Mononuclear cell (primary cell): ENCODE data around the gene ATP5PO. TPM values are rescaled to one million over a fixed set of nuclear protein-coding genes. Genes with fewer than 3 reads are reported as not detected.

Experiments
- H3K27me3 ChIP-seq: 2 replicates; pipeline ENCODE4 v1.6.0; 2011; ENCODE audit warnings: low read length, control low read depth; ENCODE audit not compliant: insufficient read depth
- H3K4me1 ChIP-seq: 2 replicates; pipeline ENCODE4 v1.5.1; 2011; ENCODE audit warnings: mild to moderate bottlenecking, low read length, control low read depth; ENCODE audit not compliant: insufficient read depth
- H3K4me3 ChIP-seq: 2 replicates; pipeline ENCODE4 v1.5.1; 2011; ENCODE audit warnings: mild to moderate bottlenecking, low read length, moderate library complexity
- H3K9me3 ChIP-seq: 2 replicates; pipeline ENCODE4 v1.5.1; 2011; ENCODE audit warnings: low read depth, mild to moderate bottlenecking, control low read depth, low read length
- total RNA-seq: library from RNA; depleted of rRNA; stranded (reverse); fragments of >200 nt; gene quantifications from one replicate; pipeline ENCODE4 v1.2.3, GENCODE V29; 2012

The ATP5PO gene
- total RNA-seq, result 118 TPM

DNA sequence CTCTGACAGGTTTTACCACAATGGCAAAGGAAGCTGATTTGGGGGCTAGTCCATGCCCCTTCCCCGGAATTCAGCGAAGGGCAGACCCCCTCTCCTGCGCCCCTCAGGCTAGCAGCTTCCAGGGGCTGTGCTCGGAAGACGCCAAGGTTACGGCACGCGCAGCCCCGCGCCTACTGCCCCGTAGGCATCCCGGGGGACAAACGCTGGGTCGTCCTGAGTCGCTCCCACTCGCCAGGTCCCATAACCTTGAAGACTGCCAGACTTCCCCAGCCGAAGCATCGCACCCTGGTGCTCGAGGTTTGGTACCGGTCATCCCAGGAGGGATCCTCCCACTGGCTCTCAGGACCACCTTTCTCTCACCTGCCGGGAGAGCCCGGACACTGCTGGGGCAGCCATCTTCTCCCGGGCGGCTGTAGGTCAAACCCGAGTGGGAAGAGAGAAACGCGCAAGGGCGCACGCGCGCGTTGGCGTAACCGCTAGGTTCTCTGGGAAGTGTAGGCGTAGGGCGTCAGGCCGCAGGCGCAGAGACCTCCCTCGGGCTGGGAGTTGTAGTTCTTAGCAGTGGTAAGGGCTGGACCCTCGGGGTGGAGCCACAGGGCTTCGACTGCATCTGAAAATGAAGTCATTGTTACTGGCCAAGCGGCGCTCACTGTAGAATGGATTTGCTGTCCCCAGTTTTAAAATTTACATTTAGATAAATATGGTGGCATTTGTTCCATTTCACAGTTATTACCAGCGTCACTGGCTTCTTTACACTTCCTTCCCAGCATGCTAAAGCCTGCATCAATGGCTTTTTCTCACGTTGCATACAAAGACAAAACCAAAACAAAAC is at the start of gene ATP5PO:
Gene ATP5PO, minus strand, starts transcription at position 437 of the 832 bp plus-strand sequence. Its CDS starts 41 bp downstream, at position 396.
- Histone ChIP-seq H3K9me3 (no peaks in the 10 kb centered on the region), H3K4me3 (peak within 1 kb of the TSS; percentile 84)

GRCh38 chr21:33964706-33965325 is 49.2 kb upstream of the ATP5PO start:
- no peak overlapping the region for H3K4me3 ChIP-seq
- H3K9me3 ChIP-seq, result peaks cover 4% of the 10 kb centered on the region
- H3K27me3 ChIP-seq, result no peaks in the 10 kb centered on the region
- peaks cover 3% of the 10 kb centered on the region for H3K4me1 ChIP-seq

More for the DNA sequence above, at the start of gene ATP5PO:
- H3K4me1 ChIP-seq, result peaks cover 22% of the 10 kb centered on the region
- H3K27me3 ChIP-seq, result no peaks in the 10 kb centered on the region

- H3K4me3 ChIP-seq, result no peak overlapping the region
- H3K9me3 ChIP-seq, result peaks cover 12% of the 10 kb centered on the region
- no peaks in the 10 kb centered on the region for H3K27me3 ChIP-seq
- peaks cover 3% of the 10 kb centered on the region for H3K4me1 ChIP-seq
These were observed 48.4 kb upstream of the ATP5PO start for GRCh38 chr21:33963848-33964555.

GRCh38 chr21:33962290-33962689 is 46.7 kb upstream of the ATP5PO start:
- H3K4me1 ChIP-seq, result peaks cover 3% of the 10 kb centered on the region
- H3K9me3 ChIP-seq, result peaks cover 13% of the 10 kb centered on the region
- no peaks in the 10 kb centered on the region for H3K27me3 ChIP-seq
- H3K4me3 ChIP-seq, result no peak overlapping the region

- H3K27me3 ChIP-seq, result no peaks in the 10 kb centered on the region
- no peaks in the 10 kb centered on the region for H3K4me1 ChIP-seq
- H3K4me3 ChIP-seq, result no peak overlapping the region
- H3K9me3 ChIP-seq, result peaks cover 13% of the 10 kb centered on the region
These were observed 45.5 kb upstream of the ATP5PO start for GRCh38 chr21:33961061-33961460.

DNA sequence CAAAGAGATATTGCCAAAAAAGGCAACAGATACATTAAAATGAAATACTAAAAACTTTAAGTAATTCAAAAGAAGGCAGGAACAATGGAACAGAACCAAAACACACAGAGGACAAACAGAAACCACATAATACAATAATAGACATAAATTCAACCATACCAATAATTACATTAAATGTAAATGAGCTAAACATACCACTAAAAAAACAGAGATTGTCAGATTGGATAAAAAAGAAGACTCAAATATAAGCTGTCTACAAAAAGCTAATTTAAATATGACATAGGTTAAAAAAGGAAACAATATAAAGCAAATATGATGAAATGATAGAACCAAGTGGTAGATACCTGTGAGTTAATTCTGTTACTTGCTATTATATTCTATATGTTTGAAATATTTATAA is 44.1 kb upstream of the ATP5PO start:
- Histone ChIP-seq H3K4me3 (no peak overlapping the region), H3K9me3 (peaks cover 13% of the 10 kb centered on the region), H3K4me1 (no peaks in the 10 kb centered on the region)

DNA sequence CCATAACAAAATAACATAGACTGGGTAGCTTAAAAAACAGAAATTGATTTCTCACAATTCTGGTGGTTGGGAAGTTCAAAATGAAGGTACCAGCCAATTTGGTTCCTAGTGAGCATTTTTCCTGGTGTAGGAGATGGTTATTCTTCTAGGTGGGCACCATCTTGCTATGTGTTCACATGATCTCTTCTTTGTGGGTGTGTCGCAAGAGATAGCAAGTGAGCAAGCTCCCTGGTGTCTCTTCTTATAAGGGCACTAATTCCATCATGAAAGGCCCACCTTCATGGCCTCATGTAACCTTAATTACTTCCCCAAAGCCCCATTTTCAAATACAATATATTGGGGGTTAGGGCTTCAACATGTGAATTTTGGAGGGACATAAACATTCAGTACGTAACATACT is 38.8 kb upstream of the ATP5PO start:
- Histone ChIP-seq H3K4me3 (no peak overlapping the region), H3K4me1 (peaks cover 30% of the 10 kb centered on the region), H3K9me3 (peaks cover 5% of the 10 kb centered on the region), H3K27me3 (no peaks in the 10 kb centered on the region)

More for the DNA sequence above, 44.1 kb upstream of the ATP5PO start:
- no peaks in the 10 kb centered on the region for H3K27me3 ChIP-seq

DNA sequence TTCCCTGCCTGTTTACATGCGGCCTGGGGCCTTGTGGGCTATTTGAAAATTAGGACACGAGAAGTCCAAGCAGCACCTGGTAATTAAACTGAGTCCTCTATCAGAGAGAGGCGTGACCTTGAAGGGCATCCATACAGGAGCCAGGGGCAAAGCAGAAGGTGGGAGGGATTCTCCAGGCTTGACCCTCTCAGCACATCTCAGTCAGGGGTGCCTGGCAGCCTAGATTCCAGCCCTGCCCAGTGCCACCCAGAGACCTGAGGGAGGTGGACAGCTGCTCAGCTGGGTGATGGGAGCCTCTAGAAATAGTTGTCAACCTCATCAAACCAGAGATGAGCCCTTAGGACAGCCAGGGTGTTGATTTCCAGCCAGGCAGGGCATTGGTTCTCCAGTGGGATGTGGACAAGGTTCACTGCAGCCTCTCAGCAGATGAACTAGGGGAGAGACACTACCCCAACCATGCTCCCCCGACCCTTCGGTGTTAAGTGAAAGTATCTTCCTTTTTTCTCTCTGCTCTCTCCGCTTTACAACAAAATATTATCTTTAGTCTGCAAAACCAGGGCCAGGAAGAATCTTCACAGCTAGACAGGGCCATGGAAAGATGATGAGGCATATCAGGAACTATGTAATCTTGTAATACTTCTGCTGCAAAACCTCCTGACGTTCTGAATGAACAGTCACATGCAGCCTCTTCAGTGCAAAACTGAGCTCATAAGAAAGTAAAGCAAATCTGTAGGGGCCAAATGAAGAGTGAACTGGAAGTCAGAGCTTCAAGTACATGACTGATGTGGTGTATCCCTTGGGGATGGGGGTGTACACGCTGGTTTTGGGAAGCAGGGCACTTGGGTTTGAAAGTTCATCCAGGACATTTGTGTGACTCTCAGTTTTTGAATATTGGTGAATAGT is 35.9 kb upstream of the ATP5PO start:
- H3K4me1 ChIP-seq, result peaks cover 59% of the 10 kb centered on the region
- H3K4me3 ChIP-seq, result no peak overlapping the region
- H3K9me3 ChIP-seq, result no peaks in the 10 kb centered on the region
- H3K27me3 ChIP-seq, result no peaks in the 10 kb centered on the region

GRCh38 chr21:33950431-33951079 is 35.0 kb upstream of the ATP5PO start:
- peaks cover 65% of the 10 kb centered on the region for H3K4me1 ChIP-seq
- H3K27me3 ChIP-seq, result no peaks in the 10 kb centered on the region
- no peak overlapping the region for H3K4me3 ChIP-seq
- no peaks in the 10 kb centered on the region for H3K9me3 ChIP-seq

DNA sequence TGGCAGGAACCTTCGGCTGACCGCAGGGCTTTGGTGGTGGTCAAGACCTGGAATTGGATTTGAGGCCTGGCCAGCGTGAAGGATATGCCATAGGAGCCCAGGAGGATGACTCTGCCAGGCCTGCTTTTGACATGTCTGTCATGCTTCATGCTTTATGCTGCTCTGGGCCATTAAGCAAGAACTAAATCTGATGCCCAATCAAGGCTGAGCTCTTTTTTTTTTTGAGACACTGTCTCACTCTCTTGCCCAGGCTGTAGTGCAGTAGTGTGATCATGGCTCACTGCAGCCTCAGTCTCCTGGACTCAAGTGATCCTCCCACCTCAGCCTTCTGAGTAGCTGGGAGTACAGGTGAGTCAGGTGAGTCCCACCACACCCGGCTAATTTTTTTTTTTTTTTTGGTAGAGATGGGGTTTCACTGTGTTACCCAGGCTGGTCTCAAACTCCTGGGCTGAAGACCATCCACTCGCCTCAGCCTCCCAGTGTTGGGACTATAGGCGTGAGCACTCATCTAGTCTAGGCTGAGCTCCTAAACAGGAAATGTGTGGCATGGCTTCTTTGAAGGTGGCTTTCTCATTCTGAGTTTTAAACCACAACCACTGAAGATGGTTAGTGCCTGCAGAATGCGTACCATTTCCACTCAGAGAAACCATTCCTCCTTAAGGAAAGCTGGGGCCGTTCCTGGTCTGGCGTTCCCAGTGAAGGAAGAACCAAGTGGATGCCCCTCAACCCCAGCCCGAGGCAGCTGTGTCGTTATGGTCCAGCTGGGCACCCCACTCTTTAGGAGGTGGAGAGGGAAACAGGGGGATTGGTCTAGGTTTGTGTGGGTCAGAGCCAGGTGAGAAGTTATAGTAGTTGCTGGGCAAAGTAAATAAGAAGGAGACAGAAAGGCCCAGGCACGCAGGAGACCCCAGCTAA is 34.2 kb upstream of the ATP5PO start:
- peaks cover 67% of the 10 kb centered on the region for H3K4me1 ChIP-seq
- no peaks in the 10 kb centered on the region for H3K27me3 ChIP-seq
- H3K4me3 ChIP-seq, result no peak overlapping the region
- H3K9me3 ChIP-seq, result no peaks in the 10 kb centered on the region

- no peak overlapping the region for H3K4me3 ChIP-seq
- H3K9me3 ChIP-seq, result no peaks in the 10 kb centered on the region
- peaks cover 67% of the 10 kb centered on the region for H3K4me1 ChIP-seq
- H3K27me3 ChIP-seq, result no peaks in the 10 kb centered on the region
These were observed 33.4 kb upstream of the ATP5PO start for GRCh38 chr21:33948951-33949444.

DNA sequence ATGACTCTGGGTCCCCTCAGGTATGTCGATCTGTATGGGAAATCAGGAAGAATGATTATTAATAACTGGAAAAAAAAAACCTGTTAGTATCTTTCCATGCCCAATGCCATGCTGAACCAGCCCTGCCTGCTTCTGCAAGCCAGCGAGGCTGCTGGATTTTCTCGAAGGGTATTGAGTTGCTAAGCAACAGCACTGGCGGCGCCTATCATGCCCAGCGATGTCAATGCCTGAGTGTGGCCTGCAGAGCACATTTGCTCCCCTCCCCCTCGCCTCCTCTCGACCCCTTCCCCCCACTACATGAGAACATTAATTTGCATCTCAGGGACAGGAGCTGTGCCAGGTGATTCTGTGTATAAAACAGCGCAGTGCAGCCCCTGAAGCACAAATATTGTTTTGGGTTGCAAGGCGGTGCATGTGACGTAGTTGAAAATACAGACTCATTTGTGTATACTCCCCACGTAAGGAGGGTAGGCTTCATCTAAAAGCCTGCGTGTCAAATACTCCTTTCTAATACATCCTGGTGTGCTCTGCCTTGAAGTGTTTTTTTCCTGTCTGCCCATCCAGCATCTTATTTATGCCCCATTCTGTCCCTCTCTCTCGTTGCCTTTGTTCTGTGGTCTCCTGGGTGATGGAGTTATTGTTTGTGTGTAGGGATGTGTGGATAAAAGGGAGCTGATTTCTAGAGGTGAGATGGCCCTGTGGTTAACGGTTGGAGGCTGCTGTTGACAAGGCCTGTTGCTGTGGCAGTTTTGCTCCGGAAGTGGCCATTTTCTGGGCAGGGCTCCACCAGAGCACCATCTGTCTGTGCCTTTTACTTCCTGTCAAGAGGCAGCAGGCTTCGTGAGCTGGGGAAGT is 32.7 kb upstream of the ATP5PO start:
- Histone ChIP-seq H3K4me1 (peaks cover 67% of the 10 kb centered on the region), H3K4me3 (no peak overlapping the region)

More for the DNA sequence above, 32.7 kb upstream of the ATP5PO start:
- no peaks in the 10 kb centered on the region for H3K9me3 ChIP-seq
- no peaks in the 10 kb centered on the region for H3K27me3 ChIP-seq
